GM21786 (cell line): ENCODE measurements around the gene ATG4C.

Experiments
- ATAC-seq: cut with Tn5 transposase; IDR thresholded peaks from one replicate; pipeline ENCODE4 v1.9.1; 2021; ENCODE audit not compliant: unreplicated experiment

Gene ATG4C

DNA sequence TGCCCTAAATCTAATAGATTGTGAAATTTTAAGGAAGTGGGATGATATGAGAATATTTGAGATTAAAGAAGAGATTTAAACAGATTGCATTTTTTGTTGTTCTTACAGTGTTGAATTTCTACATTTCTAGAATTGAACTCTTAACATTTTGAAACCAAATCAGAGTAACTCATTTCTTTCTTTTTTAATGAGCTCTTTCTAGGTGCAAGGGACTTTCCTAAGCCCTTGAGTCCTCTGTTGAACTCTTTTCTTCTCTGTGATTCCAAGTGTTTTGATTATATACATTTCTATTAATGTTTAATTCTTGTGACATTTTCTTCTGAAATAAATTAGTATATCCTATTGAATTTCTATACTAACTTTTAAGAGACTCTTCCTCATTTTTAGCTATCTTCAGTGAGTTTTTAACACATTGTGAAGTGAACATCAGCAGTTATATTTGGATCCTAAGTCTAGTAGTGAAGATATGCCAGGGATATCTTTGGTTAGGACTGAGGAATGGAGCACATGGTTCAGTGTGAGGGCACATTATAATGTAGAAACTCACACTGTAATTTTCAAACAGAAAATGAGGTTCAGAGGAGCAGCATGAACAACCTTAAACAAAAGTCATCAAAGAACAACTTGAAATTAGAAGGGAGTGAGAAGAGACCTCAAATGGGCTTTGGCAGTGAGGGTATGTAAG lies 53.1 kb downstream of the ATG4C start:
- no peak for ATAC-seq

DNA sequence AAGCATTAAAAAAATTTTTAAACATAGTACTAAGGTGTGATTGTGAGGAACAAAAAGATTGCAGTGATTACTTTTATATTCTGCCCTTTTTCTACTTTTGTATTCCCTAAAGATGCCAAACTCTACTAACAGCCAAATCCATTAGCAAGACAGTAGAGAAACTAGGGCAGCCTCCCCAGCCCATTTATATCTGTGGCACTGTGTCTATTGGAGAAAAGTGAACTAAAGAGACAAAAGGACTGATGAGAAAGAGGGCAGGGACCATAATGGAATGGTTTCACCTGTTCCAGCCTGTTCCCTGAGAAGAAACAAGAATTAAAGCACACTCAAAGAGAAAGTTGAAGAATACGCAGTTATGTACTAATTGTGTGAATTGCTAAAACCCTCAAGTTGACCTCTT lies 56.6 kb downstream of the ATG4C start:
- ATAC-seq = no peak

DNA sequence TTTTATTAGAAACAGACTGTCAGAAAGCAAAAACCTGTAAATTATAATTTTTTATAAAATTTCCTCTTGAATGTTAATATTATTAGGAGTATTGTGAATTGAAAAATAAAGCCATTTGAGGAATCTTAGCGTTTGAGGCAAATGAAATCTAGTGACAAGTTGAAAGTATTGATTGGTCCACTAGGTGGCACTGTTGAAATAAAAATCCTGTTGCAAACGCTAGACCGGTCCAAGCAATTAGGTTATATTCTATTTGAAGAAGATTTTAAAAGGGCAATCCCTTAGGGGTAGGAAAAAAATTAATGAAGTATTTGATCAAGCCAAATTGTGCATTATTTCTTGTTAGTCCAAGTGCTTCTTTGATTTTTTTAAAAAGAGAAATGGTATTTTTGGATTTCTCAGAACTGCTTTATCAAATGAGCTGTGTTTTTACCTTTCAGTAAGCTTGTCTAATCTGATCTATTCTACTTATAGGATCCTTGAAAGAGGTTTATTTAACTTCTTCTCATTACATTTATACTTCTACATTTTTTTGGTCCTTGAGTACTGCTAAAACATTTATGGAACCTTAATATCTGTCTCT lies 57.7 kb downstream of the ATG4C start:
- no peak for ATAC-seq

DNA sequence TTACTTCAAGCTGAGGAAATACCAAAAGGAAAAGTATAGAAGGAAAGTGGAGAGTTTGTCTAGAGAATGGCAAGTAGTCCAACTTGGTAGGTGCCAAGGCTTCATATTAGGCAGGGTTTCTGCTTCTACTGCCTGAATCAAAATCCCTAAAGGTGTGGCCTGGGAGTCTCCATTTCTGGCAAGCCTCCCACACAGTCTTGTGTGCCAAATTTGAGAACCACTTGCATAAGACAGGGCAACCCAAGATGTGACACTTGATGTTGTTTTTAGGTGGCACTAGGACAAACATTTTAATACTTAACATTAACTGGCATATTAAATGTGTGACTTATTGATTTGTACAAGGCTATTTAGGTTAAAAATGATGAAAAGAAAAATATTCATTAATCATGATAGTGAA lies 60.1 kb downstream of the ATG4C start:
- ATAC-seq = no peak

DNA sequence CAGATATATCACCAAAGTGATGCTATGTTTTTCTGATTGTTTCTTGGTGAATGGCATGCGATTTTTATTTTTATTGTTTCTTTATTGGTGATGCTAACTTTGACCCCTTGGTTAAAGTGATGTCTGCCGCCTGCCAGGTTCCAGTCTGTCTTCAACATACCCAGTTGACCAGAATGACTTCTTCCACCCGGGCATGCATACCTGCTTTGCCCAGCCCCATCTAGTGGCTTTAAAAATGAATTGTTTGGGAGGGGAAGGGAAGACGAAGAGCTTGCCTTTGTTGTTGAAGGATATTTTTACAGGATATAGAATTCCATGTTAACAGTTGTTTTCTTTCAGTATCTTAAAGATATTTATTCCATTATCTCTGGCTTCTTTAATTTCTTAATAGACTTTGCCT lies 65.1 kb downstream of the ATG4C start:
- no peak for ATAC-seq

DNA sequence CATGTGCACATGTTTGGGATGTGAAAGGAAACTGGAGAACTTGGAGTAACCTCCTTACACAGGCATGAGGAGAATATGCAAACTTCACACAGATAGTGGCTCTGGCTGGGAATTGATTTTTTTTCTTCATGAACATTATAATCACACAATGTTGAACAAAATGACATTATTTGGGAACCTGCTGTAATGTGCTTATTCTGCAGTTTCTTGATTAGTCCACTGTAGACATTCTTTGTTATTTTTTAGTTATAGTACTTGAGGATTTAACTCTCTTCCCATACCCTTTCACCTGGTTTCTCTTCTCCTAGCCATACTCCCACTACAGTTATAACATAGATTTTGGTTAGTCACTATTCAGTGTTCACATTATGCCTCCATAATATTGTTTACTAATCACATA lies 68.3 kb downstream of the ATG4C start:
- ATAC-seq = no peak

DNA sequence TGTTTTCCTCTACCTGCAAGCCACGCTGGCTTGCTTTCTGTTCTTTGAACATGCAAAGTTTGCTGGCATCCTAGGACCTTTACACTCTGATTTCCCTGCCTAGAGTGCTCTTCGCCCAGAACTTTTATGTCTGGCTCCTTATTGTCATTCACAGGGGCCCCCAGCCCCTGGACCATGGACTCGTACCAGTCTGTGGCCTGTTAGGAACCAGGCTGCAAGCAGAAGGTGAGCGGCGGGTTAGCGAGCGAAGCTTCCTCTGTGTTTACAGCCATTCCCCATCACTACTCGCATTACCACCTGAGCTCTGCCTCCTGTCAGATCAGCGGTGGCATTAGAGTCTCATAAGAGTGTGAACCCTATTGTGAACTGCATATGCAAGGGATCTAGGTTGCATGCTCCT lies 73.0 kb downstream of the ATG4C start:
- ATAC-seq = no peak

DNA sequence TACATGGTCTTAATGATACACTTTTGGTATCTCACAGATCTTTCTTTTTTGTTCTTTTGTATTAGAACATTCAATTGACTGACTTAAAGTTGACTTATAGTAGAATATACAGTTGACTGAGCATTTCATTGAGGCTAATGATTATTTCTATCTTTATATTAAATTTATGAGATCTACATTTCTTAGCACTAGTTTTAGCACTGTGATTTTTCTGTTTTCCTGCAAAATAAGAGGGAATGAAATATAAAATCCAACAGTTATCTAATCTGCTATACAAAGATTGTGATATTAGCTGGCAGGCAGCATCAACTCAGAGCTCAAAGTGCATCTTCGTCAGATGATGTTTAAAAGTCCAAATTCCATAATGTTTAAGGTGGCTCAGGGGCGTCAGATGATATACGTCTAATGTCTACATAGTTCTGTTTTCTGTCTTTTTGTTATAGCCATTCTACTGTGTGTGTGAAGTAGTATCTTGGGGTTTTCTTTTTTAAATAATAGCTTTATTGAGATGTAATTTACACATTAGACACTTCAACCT lies 85.4 kb downstream of the ATG4C start:
- no peak for ATAC-seq

DNA sequence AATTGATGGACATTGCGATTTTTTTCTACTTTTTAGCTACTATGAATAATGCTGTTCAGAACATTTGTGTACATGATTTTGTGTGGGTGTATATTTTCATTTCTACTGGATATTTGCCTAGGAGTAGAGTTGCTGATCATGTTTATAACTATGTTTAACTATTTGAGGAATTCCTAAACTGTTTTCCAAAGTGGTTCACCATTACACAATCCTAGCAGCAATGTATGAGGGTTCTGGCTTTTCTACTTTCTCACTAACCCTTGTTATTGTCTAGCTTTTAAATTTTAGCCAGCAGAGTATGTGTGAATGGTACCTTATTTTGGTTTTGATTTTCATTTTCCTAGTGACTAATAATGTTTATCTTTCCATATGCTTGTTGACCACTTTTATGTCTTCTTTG lies 86.2 kb downstream of the ATG4C start:
- no peak for ATAC-seq

DNA sequence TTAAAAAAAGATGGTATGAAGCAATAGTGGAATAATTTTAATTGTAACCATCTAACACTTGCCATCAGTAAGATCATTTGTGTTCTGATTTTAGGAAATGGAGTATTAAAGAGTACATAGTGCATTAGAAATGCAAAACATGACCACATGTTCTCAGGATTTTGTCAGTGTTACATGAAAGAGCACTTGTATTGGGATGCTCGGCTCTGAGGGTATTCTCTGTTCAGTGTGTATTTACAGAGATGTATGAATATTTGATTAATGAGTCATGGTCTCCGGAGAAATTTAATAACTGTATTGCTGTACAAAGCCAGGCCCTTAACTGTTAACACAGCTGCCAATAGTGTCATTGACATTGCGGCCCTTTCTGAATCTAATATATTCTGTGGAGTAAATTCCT lies 91.7 kb downstream of the ATG4C start:
- no peak for ATAC-seq

DNA sequence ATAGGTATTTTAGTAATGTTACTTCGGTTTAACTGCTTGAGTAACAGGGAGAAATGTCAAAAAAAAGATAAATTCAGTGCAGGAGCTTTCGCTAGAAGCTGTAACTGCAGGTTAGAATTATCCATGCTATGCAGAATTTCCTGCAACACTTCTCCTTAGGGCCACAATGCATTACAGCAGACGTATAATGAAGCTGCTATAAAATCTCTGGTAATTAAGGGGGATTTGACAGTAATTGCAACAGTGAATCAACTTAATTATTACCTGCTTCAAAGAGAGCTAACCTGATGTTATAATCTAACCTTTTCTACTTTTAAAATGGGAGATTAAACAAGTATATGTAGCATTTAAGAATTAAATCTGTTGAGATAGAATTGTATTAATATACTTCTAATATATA lies 92.6 kb downstream of the ATG4C start:
- ATAC-seq = no peak

DNA sequence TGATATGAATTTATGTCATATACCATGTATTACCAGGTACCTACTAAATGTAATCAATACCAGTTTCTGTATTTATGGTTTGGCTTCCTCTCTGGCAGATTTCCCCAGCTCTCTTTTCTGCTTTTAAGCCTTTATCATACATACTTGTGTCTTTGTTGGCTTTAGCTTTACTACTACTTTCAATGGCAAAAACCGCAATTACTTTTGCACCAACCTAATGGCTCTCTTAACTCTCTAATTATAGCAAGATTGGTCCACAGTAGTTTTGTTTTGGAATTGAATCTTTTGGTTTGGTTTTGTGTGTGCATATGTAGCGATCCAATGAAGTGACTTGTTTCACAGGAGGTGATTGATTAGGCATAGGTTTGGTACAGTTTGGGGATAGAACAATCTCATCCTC lies 93.6 kb downstream of the ATG4C start:
- no peak for ATAC-seq

DNA sequence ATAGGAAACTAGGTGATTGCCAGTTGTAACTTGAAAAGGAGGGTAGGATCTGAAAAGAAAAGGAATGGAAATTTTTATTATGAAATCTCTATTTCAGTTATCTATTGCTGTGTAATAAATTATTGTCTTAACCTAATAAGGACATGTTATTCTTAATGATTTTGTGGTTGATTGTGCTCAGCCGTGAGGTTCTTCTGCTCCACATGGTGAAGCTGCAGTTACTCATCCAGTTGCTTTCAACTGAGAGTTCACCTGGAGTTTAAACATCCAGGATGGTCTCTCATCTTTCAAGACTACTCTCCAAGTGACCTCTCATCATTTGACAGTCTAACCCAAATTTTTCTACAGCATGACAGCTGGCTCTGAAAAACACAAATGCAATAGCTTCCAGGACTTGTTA lies 96.0 kb downstream of the ATG4C start:
- ATAC-seq = no peak

DNA sequence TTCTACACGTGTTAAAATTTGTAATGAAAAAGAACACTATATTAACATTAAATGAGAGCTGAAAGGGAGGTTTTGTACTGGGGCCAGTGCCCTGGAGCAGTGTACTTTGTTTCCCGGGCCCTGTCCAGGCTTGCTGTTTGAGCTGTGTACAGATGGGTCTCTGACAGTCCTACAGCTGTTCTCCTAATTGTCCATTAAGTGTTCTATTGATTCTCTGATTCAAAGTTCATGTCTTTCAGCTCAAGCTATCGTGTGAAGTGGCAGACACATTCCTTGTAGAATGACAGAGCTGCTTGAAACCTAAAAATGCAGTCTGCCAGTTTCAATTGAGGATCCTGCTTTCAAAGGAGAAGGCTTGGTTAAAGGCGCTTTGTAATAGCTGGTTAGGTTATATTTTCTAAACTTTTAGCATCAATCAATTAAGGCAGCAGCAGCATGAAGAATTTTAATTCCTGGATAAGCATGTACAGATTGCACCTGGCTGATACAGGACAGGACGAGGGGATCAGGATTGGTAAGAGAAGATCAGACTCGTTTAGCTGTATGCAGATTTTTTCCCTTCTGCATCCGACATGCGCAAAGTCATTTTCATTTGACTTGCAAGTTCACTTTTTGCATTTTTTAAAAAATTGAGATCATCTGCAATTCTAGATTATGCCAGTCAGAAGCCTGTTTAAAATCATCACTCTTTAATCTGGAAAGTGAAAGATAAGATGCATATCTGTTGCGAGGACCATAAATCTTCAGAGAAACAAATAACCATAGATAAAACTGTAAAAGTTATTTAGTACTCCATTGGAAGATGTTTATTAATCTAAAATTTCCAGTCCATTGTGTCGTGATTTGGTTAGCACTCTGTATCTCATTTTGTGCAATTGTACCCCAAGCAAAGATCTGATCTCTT lies 98.5 kb downstream of the ATG4C start:
- ATAC-seq = no peak

DNA sequence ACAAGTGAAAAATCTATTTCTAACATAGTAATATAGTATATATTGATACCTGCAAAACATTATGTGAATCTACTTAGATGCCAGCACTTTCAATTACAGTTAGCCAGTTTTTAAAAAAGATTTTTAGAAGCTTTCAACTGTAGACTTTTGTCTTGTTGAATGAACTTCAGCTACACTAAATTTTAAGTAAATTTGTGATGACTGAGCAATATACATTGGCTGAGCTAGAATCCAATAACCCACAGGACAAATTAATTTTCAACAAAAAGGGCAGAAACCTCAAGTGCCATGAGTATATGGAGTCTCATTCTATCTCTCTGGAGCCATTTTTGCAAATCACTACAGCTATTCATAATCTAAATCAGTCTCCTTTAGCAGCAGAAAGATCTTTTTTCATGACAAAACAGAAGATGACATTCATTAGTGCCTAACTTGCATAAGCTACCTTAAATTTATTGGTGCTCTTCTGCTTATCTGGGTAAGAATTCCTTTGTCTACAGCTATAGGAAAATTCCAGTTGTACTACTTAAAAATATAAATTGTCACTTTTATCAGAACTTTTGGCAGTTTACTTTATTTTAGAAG lies 100.3 kb downstream of the ATG4C start:
- ATAC-seq = no peak

DNA sequence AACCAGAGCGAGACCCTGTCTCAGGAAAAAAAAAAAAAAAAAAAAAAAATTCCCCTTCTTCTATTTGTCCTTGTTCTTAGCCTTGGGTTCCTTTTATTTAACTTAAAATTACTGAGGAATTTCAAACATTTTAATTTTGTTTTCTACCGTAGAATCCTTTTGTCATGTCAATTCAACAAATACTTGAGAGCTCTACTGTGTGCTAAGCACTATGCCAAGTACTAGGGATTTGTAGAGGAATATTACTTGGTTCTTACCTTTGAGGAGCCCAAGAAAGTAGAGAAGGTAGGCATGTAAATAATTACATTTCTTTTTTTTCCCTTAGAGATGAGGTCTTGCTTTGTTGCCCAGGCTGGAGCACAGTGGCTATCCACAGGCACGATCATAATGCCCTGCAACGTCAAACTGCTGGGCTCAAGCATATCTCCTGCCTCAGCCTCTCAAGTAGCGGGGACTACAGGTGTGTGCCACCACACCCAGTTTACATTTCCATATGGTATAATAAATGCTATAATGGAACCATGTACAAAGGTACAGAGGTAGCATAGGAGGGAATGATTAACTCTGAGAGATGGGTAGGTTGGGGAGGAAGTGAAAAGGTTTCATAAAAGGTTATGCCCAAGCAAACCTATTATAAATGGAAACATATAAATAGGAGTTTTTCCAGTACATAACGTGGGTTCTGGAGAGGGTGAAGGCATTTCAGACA lies 104.0 kb downstream of the ATG4C start:
- ATAC-seq = no peak

DNA sequence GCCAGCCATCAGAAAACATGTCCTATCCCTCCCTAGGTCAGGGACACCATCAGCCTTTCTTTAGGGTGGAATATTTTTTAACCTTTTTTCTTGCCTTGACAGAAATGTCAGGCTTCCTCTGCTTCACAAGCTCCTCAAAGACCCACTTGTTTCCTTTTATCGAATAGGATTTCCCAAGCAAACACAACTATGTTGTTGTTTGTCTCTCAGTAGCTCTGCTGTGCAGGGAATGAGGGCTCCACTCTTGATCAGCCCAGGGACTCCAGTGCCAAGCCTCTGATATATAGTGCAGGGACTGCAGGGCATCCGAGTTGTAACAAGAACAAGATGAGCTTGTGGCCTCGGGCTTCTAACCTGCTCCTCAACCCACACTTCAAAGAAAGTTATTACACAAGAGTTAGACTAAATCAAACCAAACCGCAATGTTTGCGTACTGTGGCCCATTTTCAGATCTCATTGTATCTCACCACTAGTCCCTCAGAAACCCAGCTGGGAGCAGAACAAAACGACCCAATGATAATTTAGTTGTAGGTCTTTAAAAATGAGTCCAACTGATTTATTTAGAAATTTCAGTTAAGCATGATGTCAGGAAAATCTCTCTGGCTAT lies 108.1 kb downstream of the ATG4C start:
- no peak for ATAC-seq

DNA sequence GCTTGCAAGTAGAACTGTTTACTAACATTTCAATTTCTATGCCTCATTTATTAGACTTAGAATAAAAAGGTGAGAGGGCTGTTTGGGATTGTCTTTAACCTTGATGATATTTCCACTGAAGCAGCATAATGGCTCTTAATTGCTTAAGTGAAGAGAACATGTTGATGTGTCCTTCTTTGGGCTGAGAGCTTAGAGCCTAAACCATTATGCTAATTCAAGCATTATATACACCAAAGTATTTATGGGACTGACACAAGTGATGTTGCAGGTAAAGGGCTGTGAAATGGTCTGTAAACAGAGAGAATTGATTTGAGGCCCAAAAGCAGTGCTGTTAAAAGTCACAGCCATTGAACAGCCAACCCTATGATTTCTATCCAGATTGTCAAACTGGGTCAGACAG lies 113.9 kb downstream of the ATG4C start:
- ATAC-seq = no peak

DNA sequence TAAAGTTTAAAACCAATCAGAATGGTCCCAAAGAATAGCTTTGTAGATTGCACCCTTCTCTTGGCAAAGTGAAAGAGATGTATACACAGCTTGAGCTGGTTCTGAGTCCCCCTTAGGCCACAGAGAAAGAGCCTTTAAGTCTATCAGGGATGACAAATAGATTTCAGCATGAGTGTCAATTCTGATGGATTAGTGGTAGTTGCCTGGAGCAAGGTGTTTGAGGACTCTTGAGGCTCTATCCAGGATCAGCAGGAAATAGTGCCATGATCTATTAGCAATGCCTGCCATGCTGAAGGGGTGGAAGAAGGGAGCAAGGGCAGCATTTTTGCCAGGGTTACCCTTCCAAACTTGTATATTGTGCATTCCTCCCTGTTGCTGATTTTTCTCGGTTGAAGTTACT lies 116.6 kb downstream of the ATG4C start:
- ATAC-seq = no peak

DNA sequence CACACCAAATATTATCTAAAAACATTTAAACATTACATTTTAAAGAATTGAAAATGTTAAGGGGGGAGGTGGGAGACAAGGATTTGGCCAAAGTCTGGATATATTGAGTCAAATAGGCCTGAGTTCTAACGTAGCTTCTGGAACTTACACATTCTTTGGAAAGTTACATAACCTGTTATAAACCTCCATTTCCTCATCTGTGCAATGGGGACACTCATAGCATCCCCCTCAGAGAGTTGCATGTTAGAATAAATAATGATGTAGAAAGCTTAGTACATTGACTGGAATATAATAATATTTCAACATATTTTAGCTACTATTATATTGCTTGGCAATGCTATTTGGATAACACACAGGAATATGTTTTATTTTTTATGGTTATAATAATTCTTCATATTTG lies 117.7 kb downstream of the ATG4C start:
- ATAC-seq = no peak

DNA sequence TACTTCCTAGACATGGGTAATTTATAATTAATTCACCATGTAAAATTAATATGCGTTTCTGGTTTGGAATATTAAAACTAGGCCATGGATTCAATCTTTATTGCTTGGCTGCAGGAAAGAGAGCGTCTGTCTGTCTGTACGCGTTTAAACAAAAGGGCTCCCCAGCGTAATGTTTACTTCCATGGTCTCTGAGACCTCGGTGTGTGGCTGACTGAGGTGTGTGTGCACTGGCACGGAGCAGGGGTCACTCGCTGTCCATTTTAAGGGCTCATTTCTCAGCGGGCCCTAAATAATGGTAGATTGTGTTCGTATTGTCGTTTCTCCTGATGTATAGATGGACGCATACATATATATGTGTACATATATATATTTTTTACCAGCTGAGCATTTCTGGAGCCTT lies 119.6 kb downstream of the ATG4C start:
- ATAC-seq = no peak
